ENCODE data around the gene SKAP1.

Gene SKAP1

GRCh38 chr17:48244121-48244711 is 185.8 kb downstream of the SKAP1 start:
- no peak for TF ChIP-seq PPARA (CRISPR knock-in tag; IDR thresholded peaks at IDR 0.05; ENCODE audit: borderline replicate concordance)
- no peak for TF ChIP-seq SNAI2 (CRISPR knock-in tag; IDR thresholded peaks at IDR 0.05)
- no peak for TF ChIP-seq TSHZ2 (CRISPR knock-in tag; IDR thresholded peaks at IDR 0.05)
- no peak for TF ChIP-seq OSR1 (CRISPR knock-in tag; IDR thresholded peaks at IDR 0.05)
- TF ChIP-seq ZNF565 (CRISPR knock-in tag; conservative IDR thresholded peaks at IDR 0.05; ENCODE audit: low read depth): no peak
- TF ChIP-seq PATZ1 (CRISPR knock-in tag; IDR thresholded peaks at IDR 0.05; ENCODE audit: borderline replicate concordance): no peak
- no peak for TF ChIP-seq ESRRG (CRISPR knock-in tag; IDR thresholded peaks at IDR 0.05)
- no peak for TF ChIP-seq ZC3H10 (CRISPR knock-in tag; IDR thresholded peaks at IDR 0.05)
- TF ChIP-seq ARNTL (CRISPR knock-in tag; IDR thresholded peaks at IDR 0.05; ENCODE audit: borderline replicate concordance, low read depth): no peak
- no peak for TF ChIP-seq BACH2 (CRISPR knock-in tag; IDR thresholded peaks at IDR 0.05; ENCODE audit: borderline replicate concordance)
- no peak for TF ChIP-seq ZNF8 (CRISPR knock-in tag; IDR thresholded peaks at IDR 0.05)
- TF ChIP-seq TCF4 (CRISPR knock-in tag; IDR thresholded peaks at IDR 0.05; ENCODE audit: borderline replicate concordance): no peak
- no peak for TF ChIP-seq ZFP30 (CRISPR knock-in tag; IDR thresholded peaks at IDR 0.05)
- TF ChIP-seq CREB5 (CRISPR knock-in tag; IDR thresholded peaks at IDR 0.05; ENCODE audit: low read depth): no peak
- TF ChIP-seq CSRNP3 (CRISPR knock-in tag; IDR thresholded peaks at IDR 0.05): no peak
- no peak for TF ChIP-seq TOX (CRISPR knock-in tag; IDR thresholded peaks at IDR 0.05; ENCODE audit: borderline replicate concordance)
- TF ChIP-seq ZNF70 (CRISPR knock-in tag; IDR thresholded peaks at IDR 0.05): no peak
- no peak for TF ChIP-seq ISL1 (CRISPR knock-in tag; IDR thresholded peaks at IDR 0.05)
- ATAC-seq: no peak

GRCh38 chr17:48241770-48242497 is 188.1 kb downstream of the SKAP1 start:
- no peak for ATAC-seq
- no peak for TF ChIP-seq ZC3H10 (CRISPR knock-in tag; IDR thresholded peaks at IDR 0.05)
- TF ChIP-seq CSDC2 (CRISPR knock-in tag; IDR thresholded peaks at IDR 0.05): no peak
- TF ChIP-seq ZFP3 (CRISPR knock-in tag; IDR thresholded peaks at IDR 0.05): no peak
- no peak for TF ChIP-seq PATZ1 (CRISPR knock-in tag; IDR thresholded peaks at IDR 0.05; ENCODE audit: borderline replicate concordance)
- no peak for TF ChIP-seq ISL1 (CRISPR knock-in tag; IDR thresholded peaks at IDR 0.05)
- no peak for TF ChIP-seq ZNF8 (CRISPR knock-in tag; IDR thresholded peaks at IDR 0.05)
- TF ChIP-seq SNAI2 (CRISPR knock-in tag; IDR thresholded peaks at IDR 0.05): no peak
- TF ChIP-seq ZNF565 (CRISPR knock-in tag; conservative IDR thresholded peaks at IDR 0.05; ENCODE audit: low read depth): no peak
- TF ChIP-seq TOX (CRISPR knock-in tag; IDR thresholded peaks at IDR 0.05; ENCODE audit: borderline replicate concordance): no peak
- no peak for TF ChIP-seq ARNTL (CRISPR knock-in tag; IDR thresholded peaks at IDR 0.05; ENCODE audit: borderline replicate concordance, low read depth)
- TF ChIP-seq PPARA (CRISPR knock-in tag; IDR thresholded peaks at IDR 0.05; ENCODE audit: borderline replicate concordance): no peak
- TF ChIP-seq TCF4 (CRISPR knock-in tag; IDR thresholded peaks at IDR 0.05; ENCODE audit: borderline replicate concordance): no peak
- no peak for TF ChIP-seq CREB5 (CRISPR knock-in tag; IDR thresholded peaks at IDR 0.05; ENCODE audit: low read depth)
- no peak for TF ChIP-seq ZFP30 (CRISPR knock-in tag; IDR thresholded peaks at IDR 0.05)
- no peak for TF ChIP-seq RARB (CRISPR knock-in tag; IDR thresholded peaks at IDR 0.05)
- TF ChIP-seq ESRRG (CRISPR knock-in tag; IDR thresholded peaks at IDR 0.05): no peak
- no peak for TF ChIP-seq TSHZ2 (CRISPR knock-in tag; IDR thresholded peaks at IDR 0.05)
- TF ChIP-seq CSRNP3 (CRISPR knock-in tag; IDR thresholded peaks at IDR 0.05): no peak

Measured in SK-N-SH treated with all-trans-retinoic acid at 6 μM for 48 hours (cell line).